ENCODE measurements around the gene WNT7B.

DNA sequence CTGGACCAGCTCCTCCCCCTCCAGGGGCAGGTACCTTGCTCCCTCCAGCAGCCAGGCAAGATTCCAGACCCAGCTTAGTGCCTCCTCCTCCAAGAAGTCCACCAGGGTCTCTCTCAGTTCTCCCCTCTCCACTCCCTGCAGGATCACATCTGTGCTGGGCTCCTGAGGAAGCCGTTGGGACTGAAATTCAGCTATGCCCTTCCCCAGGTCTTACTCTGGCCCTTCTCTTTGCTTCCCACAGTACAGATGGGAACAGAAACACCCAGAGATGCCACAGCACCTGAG is 14.6 kb downstream of the WNT7B start:
- TF ChIP-seq, protein P1, sequence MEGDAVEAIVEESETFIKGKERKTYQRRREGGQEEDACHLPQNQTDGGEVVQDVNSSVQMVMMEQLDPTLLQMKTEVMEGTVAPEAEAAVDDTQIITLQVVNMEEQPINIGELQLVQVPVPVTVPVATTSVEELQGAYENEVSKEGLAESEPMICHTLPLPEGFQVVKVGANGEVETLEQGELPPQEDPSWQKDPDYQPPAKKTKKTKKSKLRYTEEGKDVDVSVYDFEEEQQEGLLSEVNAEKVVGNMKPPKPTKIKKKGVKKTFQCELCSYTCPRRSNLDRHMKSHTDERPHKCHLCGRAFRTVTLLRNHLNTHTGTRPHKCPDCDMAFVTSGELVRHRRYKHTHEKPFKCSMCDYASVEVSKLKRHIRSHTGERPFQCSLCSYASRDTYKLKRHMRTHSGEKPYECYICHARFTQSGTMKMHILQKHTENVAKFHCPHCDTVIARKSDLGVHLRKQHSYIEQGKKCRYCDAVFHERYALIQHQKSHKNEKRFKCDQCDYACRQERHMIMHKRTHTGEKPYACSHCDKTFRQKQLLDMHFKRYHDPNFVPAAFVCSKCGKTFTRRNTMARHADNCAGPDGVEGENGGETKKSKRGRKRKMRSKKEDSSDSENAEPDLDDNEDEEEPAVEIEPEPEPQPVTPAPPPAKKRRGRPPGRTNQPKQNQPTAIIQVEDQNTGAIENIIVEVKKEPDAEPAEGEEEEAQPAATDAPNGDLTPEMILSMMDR (conservative IDR thresholded peaks at IDR 0.05), result no peak
- TF ChIP-seq EZH2 (IDR thresholded peaks at IDR 0.05; ENCODE audit: low read depth), result no peak

All from PC-9 (cell line).